NCI-H1417 treated with DMSO at 0.1 percent for 48 hours (cell line): ENCODE measurements around the gene OS9.
"Not testable (repeated sequence)": the region's sequence is repeated elsewhere in the genome, so short reads cannot be mapped to it uniquely, and the experiment has no call there.

ENCODE experiments used
- DNase-seq: peaks from one replicate; lab custom pipeline; 2025; lab: John Stamatoyannopoulos, UW

The OS9 gene, protein sequence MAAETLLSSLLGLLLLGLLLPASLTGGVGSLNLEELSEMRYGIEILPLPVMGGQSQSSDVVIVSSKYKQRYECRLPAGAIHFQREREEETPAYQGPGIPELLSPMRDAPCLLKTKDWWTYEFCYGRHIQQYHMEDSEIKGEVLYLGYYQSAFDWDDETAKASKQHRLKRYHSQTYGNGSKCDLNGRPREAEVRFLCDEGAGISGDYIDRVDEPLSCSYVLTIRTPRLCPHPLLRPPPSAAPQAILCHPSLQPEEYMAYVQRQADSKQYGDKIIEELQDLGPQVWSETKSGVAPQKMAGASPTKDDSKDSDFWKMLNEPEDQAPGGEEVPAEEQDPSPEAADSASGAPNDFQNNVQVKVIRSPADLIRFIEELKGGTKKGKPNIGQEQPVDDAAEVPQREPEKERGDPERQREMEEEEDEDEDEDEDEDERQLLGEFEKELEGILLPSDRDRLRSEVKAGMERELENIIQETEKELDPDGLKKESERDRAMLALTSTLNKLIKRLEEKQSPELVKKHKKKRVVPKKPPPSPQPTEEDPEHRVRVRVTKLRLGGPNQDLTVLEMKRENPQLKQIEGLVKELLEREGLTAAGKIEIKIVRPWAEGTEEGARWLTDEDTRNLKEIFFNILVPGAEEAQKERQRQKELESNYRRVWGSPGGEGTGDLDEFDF

GRCh38 chr12:57693659-57694458 lies at the start of gene OS9:
Gene OS9 (plus strand): TSS chr12:57694132. CDS start chr12:57694162, 30 bp downstream.
- DNase-seq: peak; percentile 99

DNA sequence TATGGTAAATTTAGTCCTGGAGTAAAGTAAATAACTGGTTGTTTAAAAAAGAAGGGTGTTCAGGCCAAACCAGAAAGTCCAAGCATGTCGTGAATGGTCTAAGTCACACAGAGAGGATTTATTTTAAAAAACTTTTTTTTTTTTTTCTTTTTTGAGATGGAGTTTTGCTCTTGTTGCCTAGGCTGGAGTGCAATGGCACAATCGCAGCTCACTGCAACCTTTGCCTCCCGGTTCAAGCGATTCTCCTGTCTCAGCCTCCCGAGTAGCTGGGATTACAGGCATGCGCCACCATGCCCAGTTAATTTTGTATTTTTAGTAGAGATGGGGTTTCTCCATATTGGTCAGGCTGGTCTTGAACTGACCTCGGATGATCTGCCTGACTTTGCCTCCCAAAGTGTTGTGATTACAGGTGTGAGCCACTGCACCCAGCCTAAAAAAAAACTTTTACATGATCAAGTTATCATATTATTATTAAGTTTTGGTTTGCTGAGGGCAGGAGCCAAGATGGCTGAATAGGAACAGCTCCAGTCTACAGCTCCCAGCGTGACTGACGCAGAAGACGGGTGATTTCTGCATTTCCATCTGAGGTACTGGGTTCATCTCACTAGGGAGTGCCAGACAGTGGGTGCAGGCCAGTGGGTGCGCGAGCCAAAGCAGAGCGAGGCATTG lies 47.8 kb upstream of the OS9 start:
- not testable (repeated sequence) for DNase-seq

GRCh38 chr12:57646659-57647049 lies 47.3 kb upstream of the OS9 start:
- not testable (repeated sequence) for DNase-seq

DNA sequence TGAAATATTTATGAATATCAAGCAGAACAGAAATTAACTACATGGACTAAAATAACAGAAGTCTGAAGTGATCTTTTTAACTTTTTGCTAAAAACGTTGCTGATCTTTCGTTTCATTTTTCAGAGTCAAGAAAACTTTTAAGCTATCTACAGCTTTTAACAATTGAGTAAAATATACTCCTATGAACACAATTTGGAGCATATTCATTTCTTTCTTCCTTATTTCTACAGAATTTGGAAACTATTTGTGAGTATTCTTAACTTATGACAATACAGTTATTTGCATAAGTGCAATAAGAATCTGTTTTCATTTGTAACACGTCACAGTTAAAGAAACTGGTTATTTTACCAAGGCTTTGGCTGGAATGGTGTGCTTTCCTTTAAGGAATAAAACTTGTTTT lies 39.9 kb upstream of the OS9 start:
- no peak for DNase-seq

GRCh38 chr12:57655541-57656240 lies 38.2 kb upstream of the OS9 start:
- no peak for DNase-seq

DNA sequence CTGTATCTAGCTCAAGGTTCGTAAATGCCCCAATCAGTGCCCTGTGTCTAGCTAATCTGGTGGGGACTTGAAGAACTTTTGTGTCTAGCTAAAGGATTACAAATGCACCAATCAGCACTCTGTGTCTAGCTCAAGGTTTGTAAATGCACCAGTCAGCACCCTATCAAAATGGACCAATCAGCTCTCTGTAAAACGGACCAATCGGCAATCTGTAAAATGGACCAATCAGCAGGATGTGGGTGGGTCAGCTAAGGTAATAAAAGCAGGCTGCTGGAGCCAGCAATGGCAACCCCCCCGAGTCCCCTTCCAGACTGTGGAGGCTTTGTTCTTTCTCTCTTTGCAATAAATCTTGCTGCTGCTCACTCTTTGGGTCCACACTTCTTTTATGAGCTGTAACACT lies 37.5 kb upstream of the OS9 start:
- DNase-seq: not testable (repeated sequence)

GRCh38 chr12:57657744-57658143 lies 36.2 kb upstream of the OS9 start:
- DNase-seq: no peak

- DNase-seq: no peak
Observed at GRCh38 chr12:57658890-57659289, 35.0 kb upstream of the OS9 start.

- DNase-seq: no peak
Observed at GRCh38 chr12:57661376-57661775, 32.6 kb upstream of the OS9 start.

- not testable (repeated sequence) for DNase-seq
Observed at GRCh38 chr12:57665066-57665820, 28.7 kb upstream of the OS9 start.

GRCh38 chr12:57666897-57667296 lies 27.0 kb upstream of the OS9 start:
- DNase-seq: no peak

DNA sequence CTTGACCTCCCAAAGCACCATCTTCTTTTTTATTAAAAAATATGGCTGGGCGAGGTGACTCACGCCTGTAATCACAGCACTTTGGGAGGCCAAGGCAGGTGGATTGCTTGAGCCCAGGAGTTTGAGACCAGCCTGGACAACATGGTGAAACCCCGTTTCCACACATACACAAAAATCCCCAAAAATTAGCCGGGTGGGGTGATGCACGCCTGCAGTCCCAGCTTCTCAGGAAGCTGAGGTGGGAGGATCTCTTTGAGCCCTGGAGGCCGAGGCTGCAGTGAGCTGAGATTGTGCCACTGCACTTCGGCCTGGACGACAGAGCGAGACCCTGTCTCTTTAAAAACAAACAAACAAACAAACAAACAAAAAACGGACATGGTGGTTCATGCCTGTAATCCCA lies 24.2 kb upstream of the OS9 start:
- not testable (repeated sequence) for DNase-seq

GRCh38 chr12:57671811-57672210 lies 22.1 kb upstream of the OS9 start:
- not testable (repeated sequence) for DNase-seq

GRCh38 chr12:57672801-57673200 lies 21.1 kb upstream of the OS9 start:
- no peak for DNase-seq

GRCh38 chr12:57674691-57675090 lies 19.2 kb upstream of the OS9 start:
- no peak for DNase-seq

- not testable (repeated sequence) for DNase-seq
Observed at GRCh38 chr12:57677947-57678346, 16.0 kb upstream of the OS9 start.

DNA sequence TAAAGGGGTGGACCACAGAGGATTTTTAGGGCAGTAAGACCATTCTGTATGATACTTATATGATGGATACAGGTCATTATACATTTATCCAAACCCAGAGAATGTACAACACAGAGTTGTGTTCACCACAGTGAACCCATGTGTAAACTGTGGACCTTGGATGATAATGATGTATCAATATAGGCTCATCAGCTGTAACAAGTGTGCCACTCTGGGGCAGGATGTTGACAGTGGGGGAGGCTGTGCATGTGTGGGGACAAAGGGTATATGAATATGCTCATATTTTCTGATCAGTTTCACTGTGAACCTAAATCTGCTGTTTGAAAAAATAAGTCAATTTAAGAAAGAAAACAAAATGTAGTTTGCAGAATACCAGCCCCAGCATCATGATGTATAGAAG lies 14.2 kb upstream of the OS9 start:
- no peak for DNase-seq

DNA sequence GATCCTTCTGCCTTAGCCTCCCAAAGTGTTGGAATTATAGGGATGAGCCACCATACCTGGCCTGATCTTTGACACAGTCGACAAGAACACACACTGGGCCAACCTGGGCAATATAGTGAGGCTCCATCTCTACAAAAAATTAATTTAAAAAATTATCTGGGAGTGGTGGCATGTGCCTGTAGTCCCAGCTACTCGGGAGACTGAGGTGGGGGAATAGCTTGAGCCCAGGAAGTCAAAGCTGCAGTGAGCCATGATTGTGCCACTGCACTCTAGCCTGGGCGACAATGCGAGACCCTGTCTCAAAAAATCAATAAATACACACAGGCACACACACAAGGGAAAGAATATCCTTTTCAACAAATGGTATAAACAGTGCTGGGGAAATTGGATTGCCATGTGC lies 6.1 kb upstream of the OS9 start:
- DNase-seq: no peak

DNA sequence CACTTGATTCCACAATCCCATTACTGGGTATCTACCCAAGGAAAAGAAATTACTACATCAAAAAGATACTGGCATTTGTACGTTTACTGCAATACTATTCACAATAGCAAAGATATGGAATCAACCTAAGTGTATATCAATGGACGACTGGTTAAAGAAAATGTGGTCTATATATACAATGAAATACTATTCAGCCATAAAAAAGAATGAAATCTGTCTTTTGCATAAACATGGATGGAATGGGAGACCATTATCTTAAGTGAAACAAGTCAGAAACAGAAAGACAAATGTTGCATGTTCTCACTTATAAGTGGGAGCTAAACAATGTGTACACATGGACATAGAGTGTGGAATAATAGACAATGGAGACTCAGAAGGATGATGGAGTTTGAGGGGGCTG lies 5.0 kb upstream of the OS9 start:
- DNase-seq: no peak

DNA sequence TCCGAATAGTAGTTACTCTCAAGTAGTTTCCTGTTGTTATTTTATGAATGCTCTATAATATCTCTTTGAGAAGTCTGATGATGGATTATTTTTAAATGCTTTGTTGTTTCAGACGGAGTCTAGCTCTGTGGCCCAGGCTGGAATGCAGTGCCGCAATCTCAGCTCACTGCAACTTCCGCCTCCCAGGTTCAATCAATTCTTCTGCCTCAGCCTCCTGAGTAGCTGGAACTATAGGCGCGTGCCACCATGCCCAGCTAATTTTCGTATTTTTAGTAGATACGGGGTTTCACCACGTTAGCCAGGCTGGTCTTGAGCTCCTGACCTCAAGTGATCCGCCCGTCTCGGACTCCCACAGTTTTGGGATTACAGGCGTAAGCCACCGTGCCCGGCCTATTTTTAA lies 1.4 kb upstream of the OS9 start:
- DNase-seq: no peak

DNA sequence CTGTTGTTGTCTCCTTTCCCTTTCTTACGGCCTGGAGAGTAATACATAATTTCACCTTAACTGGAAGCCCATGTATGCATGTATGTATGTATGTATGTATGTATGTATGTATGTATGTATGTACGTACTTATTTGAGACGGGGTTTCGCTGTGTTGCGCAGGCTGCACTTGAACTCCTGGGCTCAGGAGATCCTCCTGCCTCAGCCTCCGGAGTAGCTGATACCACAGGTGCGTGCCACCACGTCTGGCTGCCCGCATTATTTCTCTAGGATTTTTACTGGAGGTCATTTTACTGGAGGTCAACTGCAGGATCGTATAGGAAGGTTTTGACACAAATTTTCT lies 644 bp upstream of the OS9 start:
- no peak for DNase-seq
